HG02938 (cell line): ENCODE results near the gene DCXR.

Experiments
- ATAC-seq: cut with Tn5 transposase; IDR thresholded peaks from one replicate; pipeline ENCODE4 v1.9.1; 2021; ENCODE audit warnings: mild to moderate bottlenecking, moderate library complexity; ENCODE audit not compliant: unreplicated experiment

Gene DCXR

GRCh38 chr17:82000803-82001570, 36.5 kb downstream of the DCXR start:
- ATAC-seq, result no peak

- ATAC-seq, result no peak
Measured at GRCh38 chr17:81999976-82000802, 37.3 kb downstream of the DCXR start.

- ATAC-seq, result no peak
Measured at GRCh38 chr17:81999587-81999975, 37.9 kb downstream of the DCXR start.

- no peak for ATAC-seq
Measured at GRCh38 chr17:81998691-81999438, 38.6 kb downstream of the DCXR start.

- ATAC-seq, result no peak
Measured at GRCh38 chr17:81998212-81998611, 39.3 kb downstream of the DCXR start.

- no peak for ATAC-seq
Measured at GRCh38 chr17:81996757-81997441, 40.6 kb downstream of the DCXR start.

- ATAC-seq, result no peak
Measured at GRCh38 chr17:81996232-81996756, 41.2 kb downstream of the DCXR start.

GRCh38 chr17:81995463-81996231, 41.9 kb downstream of the DCXR start:
- no peak for ATAC-seq

- ATAC-seq, result no peak
Measured at GRCh38 chr17:81994593-81995462, 42.7 kb downstream of the DCXR start.

- no peak for ATAC-seq
Measured at GRCh38 chr17:81993729-81994592, 43.5 kb downstream of the DCXR start.

- ATAC-seq, result no peak
Measured at GRCh38 chr17:81992306-81993102, 45.0 kb downstream of the DCXR start.

GRCh38 chr17:81991684-81992305, 45.7 kb downstream of the DCXR start:
- no peak for ATAC-seq

- ATAC-seq, result no peak
Measured at GRCh38 chr17:81990836-81991683, 46.4 kb downstream of the DCXR start.

GRCh38 chr17:81987161-81987770, 50.2 kb downstream of the DCXR start:
- no peak for ATAC-seq

- no peak for ATAC-seq
Measured at GRCh38 chr17:81986606-81987005, 50.9 kb downstream of the DCXR start.
